HepG2 (cell line): Measurements from ENCODE around the gene MEGF10. TPM values are rescaled to one million over a fixed set of nuclear protein-coding genes. Genes with fewer than 3 reads are reported as not detected.

Experiments used
- ATAC-seq: fragments of 200-7000 bp; cut with Tn5 transposase; 3 replicates; pipeline ENCODE4 v1.9.1; 2020; ENCODE audit warnings: mild to moderate bottlenecking, moderate library complexity
- BruUV-seq: library from RNA; stranded (reverse); fragments of 400-500 nt; replicated peaks from 2 replicates; lab custom pipeline; 2021; lab: Mats Ljungman, UMichigan
- CTCF ChIA-PET: fragments of 300-600 bp; formaldehyde crosslinking; extraction: SDS; loops from one replicate; lab custom pipeline; 2021; ENCODE audit warnings: low total read pairs, inconsistent platforms, low intra/inter-chr PET ratio; lab: Yijun Ruan, JAX
- POLR2A ChIA-PET: fragments of 350-600 bp; sonication (Branson Sonifier 250); formaldehyde crosslinking; loops from one replicate; lab custom pipeline; 2020; ENCODE audit warnings: antibody characterized with exemption, inconsistent platforms; lab: Yijun Ruan, JAX
- DNase-seq: peaks from one replicate; pipeline ENCODE4 v3.0.0-alpha.2; 2015; ENCODE audit warnings: low spot score
- FAIRE-seq: peaks from 3 replicates; lab custom pipeline; 2011; peaks lifted over from hg19 to GRCh38; lab: Jason Lieb, UNC
- H2AFZ ChIP-seq: one replicate; pipeline ENCODE4 v1.6.1; 2011; ENCODE audit warnings: low read length, inconsistent platforms
- H3K27ac ChIP-seq: fragments of 300-600 bp; 3 replicates; pipeline ENCODE4 v1.8.0; 2011; ENCODE audit warnings: mixed run types, mild to moderate bottlenecking, mixed read lengths, low read length, inconsistent platforms; ENCODE audit not compliant: insufficient read depth; ENCODE audit errors: extremely low read length
- H3K27me3 ChIP-seq, 2 experiments: fragments of 200-600 bp in 1 of 2; 2 replicates in 1 of 2; 3 replicates in 1 of 2; pipeline versions ENCODE4 v1.6.0 to v1.8.0; 2011; ENCODE audit warnings: low read length in 2 of 2, mild to moderate bottlenecking in 2 of 2, moderate library complexity in 2 of 2, inconsistent platforms in 1 of 2; ENCODE audit not compliant: insufficient read depth in 2 of 2, control insufficient read depth in 1 of 2
- H3K36me3 ChIP-seq, 2 experiments: fragments of 200-600 bp in 1 of 2; replicated peaks in 1 of 2; 2 replicates in 1 of 2; 3 replicates in 1 of 2; pipeline versions ENCODE4 v1.5.1 to v1.8.0; 2011; ENCODE audit warnings: low read length in 2 of 2, inconsistent platforms in 1 of 2; ENCODE audit not compliant: insufficient read depth in 2 of 2, control insufficient read depth in 1 of 2
- H3K4me1 ChIP-seq: 2 replicates; pipeline ENCODE4 v1.5.1; 2012; ENCODE audit warnings: low read length, inconsistent platforms; ENCODE audit not compliant: insufficient read depth
- H3K4me2 ChIP-seq: 2 replicates; pipeline ENCODE4 v1.6.0; 2011; ENCODE audit warnings: low read depth, low read length, inconsistent platforms
- H3K4me3 ChIP-seq, 3 experiments: fragments of 200-600 bp in 1 of 3; sonication (generic), shearing (Covaris generic) in 1 of 3; replicated peaks in 1 of 3; 2 replicates each; pipeline ENCODE4 v1.5.1; 2011 to 2016; ENCODE audit warnings: low read length in 3 of 3, inconsistent platforms in 2 of 3, low read depth in 2 of 3, mild to moderate bottlenecking in 2 of 3, control low read depth in 1 of 3, mixed read lengths in 1 of 3; ENCODE audit not compliant: insufficient read depth in 1 of 3
- H3K79me2 ChIP-seq: one replicate; pipeline ENCODE4 v1.6.1; 2011; ENCODE audit warnings: low read length, inconsistent platforms; ENCODE audit not compliant: insufficient read depth
- H3K9ac ChIP-seq: 2 replicates; pipeline ENCODE4 v1.6.0; 2011; ENCODE audit warnings: mild to moderate bottlenecking, low read depth, low read length, inconsistent platforms; ENCODE audit not compliant: insufficient read depth
- H3K9me3 ChIP-seq: 2 replicates; pipeline ENCODE4 v1.5.1; 2012; ENCODE audit warnings: mild to moderate bottlenecking, low read length
- H4K20me1 ChIP-seq: 2 replicates; pipeline ENCODE4 v1.6.0; 2011; ENCODE audit warnings: inconsistent platforms, mild to moderate bottlenecking, low read length, moderate library complexity; ENCODE audit not compliant: insufficient read depth
- BORCS8-MEF2B ChIP-seq: sonication (generic); formaldehyde crosslinking; IDR thresholded peaks from 2 replicates; pipeline ENCODE4 v1.8.0; 2022; ENCODE audit warnings: mild to moderate bottlenecking, missing genetic modification reagents
- CEBPB ChIP-seq: IDR thresholded peaks from 2 replicates; pipeline ENCODE4 v1.6.1; 2011; ENCODE audit warnings: low read depth, low read length, improper control_type of control experiment, borderline replicate concordance
- FOXP1 ChIP-seq, 2 experiments: fragments of 450-650 bp in 1 of 2; IDR thresholded peaks; 2 replicates each; pipeline ENCODE4 v1.6.1; 2017 to 2018; ENCODE audit warnings: antibody characterized with exemption in 1 of 2
- GMEB1 ChIP-seq: sonication (generic); formaldehyde crosslinking; IDR thresholded peaks from 2 replicates; pipeline ENCODE4 v1.5.1; 2020; ENCODE audit warnings: missing genetic modification reagents, mild to moderate bottlenecking, borderline replicate concordance
- KLF13 ChIP-seq: sonication (generic); formaldehyde crosslinking; IDR thresholded peaks from 2 replicates; pipeline ENCODE4 v1.4.0; 2020; ENCODE audit warnings: mild to moderate bottlenecking, missing genetic modification reagents
- MXD3 ChIP-seq: IDR thresholded peaks from 2 replicates; pipeline ENCODE4 v1.6.1; 2016; ENCODE audit warnings: mild to moderate bottlenecking, missing biosample characterization, missing genetic modification reagents
- NR2F6 ChIP-seq, 2 experiments: IDR thresholded peaks; 2 replicates each; pipeline ENCODE4 v1.6.1; 2016; ENCODE audit warnings: antibody characterized with exemption in 1 of 2, mild to moderate bottlenecking in 1 of 2
- RFX5 ChIP-seq: IDR thresholded peaks from 2 replicates; pipeline ENCODE4 v1.6.1; 2011; ENCODE audit warnings: low read depth, low read length, improper control_type of control experiment
- SMYD3 ChIP-seq: sonication (generic); formaldehyde crosslinking; IDR thresholded peaks from 2 replicates; pipeline ENCODE4 v1.8.1; 2023; ENCODE audit warnings: mild to moderate bottlenecking, missing genetic modification reagents
- SNAPC2 ChIP-seq: sonication (generic); formaldehyde crosslinking; IDR thresholded peaks from 2 replicates; pipeline ENCODE4 v1.8.1; 2022; ENCODE audit warnings: mild to moderate bottlenecking, missing genetic modification reagents
- SP4 ChIP-seq: sonication (generic); formaldehyde crosslinking; IDR thresholded peaks from 2 replicates; pipeline ENCODE4 v1.8.1; 2023; ENCODE audit warnings: mild to moderate bottlenecking, missing genetic modification reagents
- STAT6 ChIP-seq: sonication (generic); formaldehyde crosslinking; IDR thresholded peaks from 2 replicates; pipeline ENCODE4 v1.4.0; 2020; ENCODE audit warnings: missing genetic modification reagents, mild to moderate bottlenecking, borderline replicate concordance
- ZBTB26 ChIP-seq: IDR thresholded peaks from 2 replicates; pipeline ENCODE4 v1.6.1; 2016; ENCODE audit warnings: missing compliant biosample characterization, missing genetic modification reagents, borderline replicate concordance
- ZNF326 ChIP-seq: sonication (generic); formaldehyde crosslinking; IDR thresholded peaks from 2 replicates; pipeline ENCODE4 v1.4.0; 2020; ENCODE audit warnings: missing genetic modification reagents, borderline replicate concordance
- ZNF75D ChIP-seq: sonication (generic); formaldehyde crosslinking; IDR thresholded peaks from 2 replicates; pipeline ENCODE4 v1.8.1; 2023; ENCODE audit warnings: missing genetic modification reagents, mild to moderate bottlenecking, borderline replicate concordance
- ZNF792 ChIP-seq: IDR thresholded peaks from 2 replicates; pipeline ENCODE4 v1.6.1; 2016
- WGBS: methylation state at CpG from one replicate; pipeline ENCODE4 v1.1.6; 2017; ENCODE audit warnings: low lambda C conversion rate; 5-methylcytosine and 5-hydroxymethylcytosine counted together
- in situ Hi-C: cut with HindIII; loops from 2 replicates; pipeline ENCODE4 v1.10.0; 2017; ENCODE audit warnings: low pct_unique_long_range_greater_than_20kb; ENCODE audit not compliant: extremely low pct_ligation_motif_present
- intact Hi-C: fragments of 100-400 bp; cut with micrococcal nuclease; formaldehyde crosslinking; loops from one replicate; pipeline ENCODE4 v1.10.0; 2022; ENCODE audit not compliant: unreplicated experiment
- polyA plus RNA-seq, 8 experiments: library from polyadenylated mRNA; depleted of rRNA in 3 of 8; stranded (reverse) in 7 of 8; unstranded in 1 of 8; fragments of >200 nt; fragmentation: Illumina TruSeq in 4 of 8; extraction: Trizol in 4 of 8; gene quantifications; 2 replicates each; pipeline versions ENCODE4 v1.2.1 to v1.2.3, GENCODE V29; 2011 to 2016; ENCODE audit warnings: low read depth in 4 of 8, missing spikeins in 1 of 8, mixed read lengths in 1 of 8; ENCODE audit not compliant: insufficient read depth in 1 of 8
- total RNA-seq, 5 experiments: library from RNA; depleted of rRNA; stranded (reverse); fragments of >200 nt; fragmentation: Illumina TruSeq; extraction: Trizol; gene quantifications; 2 replicates each; pipeline ENCODE4 v1.2.3, GENCODE V29; 2016; ENCODE audit warnings: low read depth in 1 of 5

MEGF10 gene
- total and polyA plus RNA-seq, 2 of the 13 experiments (the other 11 are each of a cell fraction or from before 2014, with no cell fraction given) = not detected

GRCh38 chr5:127288676-127289075 is 1.9 kb upstream of the MEGF10 start:
- BruUV-seq = no TSS peak
- POLR2A ChIA-PET = no interaction called here
- no peak overlapping the region for H3K4me3 ChIP-seq
- WGBS = 35% methylated on average over 1 of the region's 1 CpG
- no peak overlapping the region for H3K4me2 ChIP-seq
- no peak overlapping the region for H3K9ac ChIP-seq
- no peak overlapping the region for H2AFZ ChIP-seq
- no peak for FAIRE-seq
- no peaks in the 10 kb centered on the region for H4K20me1 ChIP-seq
- ATAC-seq = no peak
- in situ Hi-C loops = no loop called here
- no peak for DNase-seq
- TF ChIP-seq SMYD3 (no peak), ZNF326 (CRISPR knock-in tag) (no peak), ZNF792 (CRISPR knock-in tag) (no peak), CEBPB (no peak), STAT6 (CRISPR knock-in tag) (no peak), ZBTB26 (no peak), BORCS8-MEF2B (CRISPR knock-in tag) (no peak), SNAPC2 (CRISPR knock-in tag) (no peak), ZNF75D (CRISPR knock-in tag) (no peak), SP4 (CRISPR knock-in tag) (no peak), NR2F6 (IDR thresholded peaks at IDR 0.05) (no peak), NR2F6 (CRISPR knock-in tag; IDR thresholded peaks at IDR 0.05) (no peak), GMEB1 (no peak), KLF13 (CRISPR knock-in tag) (no peak), RFX5 (no peak), MXD3 (CRISPR knock-in tag) (no peak), FOXP1 (IDR thresholded peaks at IDR 0.05) (no peak), FOXP1 (CRISPR knock-in tag; IDR thresholded peaks at IDR 0.05) (no peak)
- TF ChIP-seq, all 625 proteins: peak for 0
- Histone ChIP-seq H3K9me3 (no peaks in the 10 kb centered on the region), H3K79me2 (no peaks in the 10 kb centered on the region), H3K27me3 (peaks cover 0 to 23% of the 10 kb centered on the region in 2 experiments; a peak in 4 of 5 replicates), H3K27ac (no peak overlapping the region), H3K36me3 (no peaks in the 10 kb centered on the region), H3K4me1 (peaks cover 12% of the 10 kb centered on the region; the same call in 1 of the 2 replicates)
- intact Hi-C loops = no loop called here
- CTCF ChIA-PET = interaction anchor here (2.3 kb wide), 1 partner anchor 204 kb away, joined by 19 read pairs; no protein-coding TSS in a partner anchor
